Hindlimb muscle (tissue), 1 donor: Measurements from ENCODE around the gene GOLGA5. TPM values are rescaled to one million over a fixed set of nuclear protein-coding genes. Genes with fewer than 3 reads are reported as not detected.
A peak's percentile ranks its signal among the peaks of the same experiment; 100 is the strongest.
"Not testable (repeated sequence)": the region's sequence is repeated elsewhere in the genome, so short reads cannot be mapped to it uniquely, and the experiment has no call there.

Experiments used
- DNase-seq: peaks from one replicate; pipeline ENCODE4 v3.0.0-alpha.2; 2013
- polyA plus RNA-seq: library from polyadenylated mRNA; unstranded; fragments of 120-200 nt; gene quantifications from one replicate; pipeline ENCODE4 v1.2.1, GENCODE V29; 2013; ENCODE audit not compliant: insufficient read length

The GOLGA5 gene
- 29.9 TPM for polyA plus RNA-seq

GRCh38 chr14:92793709-92794546 lies at the start of gene GOLGA5:
TSS of gene GOLGA5 (plus strand) at chr14:92794305. CDS start at chr14:92797438, 3,133 bp downstream.
- peak; percentile 99 for DNase-seq

GRCh38 chr14:92747701-92748258 lies 46.3 kb upstream of the GOLGA5 start:
- DNase-seq = no peak

GRCh38 chr14:92748259-92749016 lies 45.7 kb upstream of the GOLGA5 start, which contains the start of gene LGMN:
TSS of gene LGMN (minus strand) at chr14:92748627. CDS start at chr14:92732786, 15,841 bp downstream.
- DNase-seq = peak; percentile 88

GRCh38 chr14:92750222-92750728 lies 43.8 kb upstream of the GOLGA5 start:
- not testable (repeated sequence) for DNase-seq

GRCh38 chr14:92750994-92751400 lies 43.1 kb upstream of the GOLGA5 start:
- no peak for DNase-seq

GRCh38 chr14:92751819-92752218 lies 42.3 kb upstream of the GOLGA5 start:
- DNase-seq = no peak

GRCh38 chr14:92753250-92753649 lies 40.9 kb upstream of the GOLGA5 start:
- DNase-seq = no peak

GRCh38 chr14:92754966-92755365 lies 39.1 kb upstream of the GOLGA5 start:
- DNase-seq = peak; percentile 28

GRCh38 chr14:92755495-92755894 lies 38.6 kb upstream of the GOLGA5 start:
- no peak for DNase-seq

- DNase-seq = no peak
These were observed 37.7 kb upstream of the GOLGA5 start for GRCh38 chr14:92756446-92756845.

- no peak for DNase-seq
These were observed 34.8 kb upstream of the GOLGA5 start for GRCh38 chr14:92759300-92759678.

GRCh38 chr14:92759679-92760523 lies 34.2 kb upstream of the GOLGA5 start:
- no peak for DNase-seq

GRCh38 chr14:92760524-92760805 lies 33.6 kb upstream of the GOLGA5 start:
- no peak for DNase-seq

GRCh38 chr14:92763666-92764631 lies 30.2 kb upstream of the GOLGA5 start:
- DNase-seq = not testable (repeated sequence)

GRCh38 chr14:92768236-92768635 lies 25.9 kb upstream of the GOLGA5 start:
- not testable (repeated sequence) for DNase-seq

GRCh38 chr14:92768795-92769194 lies 25.3 kb upstream of the GOLGA5 start:
- DNase-seq = no peak

- no peak for DNase-seq
These were observed 23.6 kb upstream of the GOLGA5 start for GRCh38 chr14:92770484-92770883.

GRCh38 chr14:92774572-92774971 lies 19.5 kb upstream of the GOLGA5 start:
- no peak for DNase-seq

GRCh38 chr14:92775292-92775691 lies 18.8 kb upstream of the GOLGA5 start:
- DNase-seq = not testable (repeated sequence)

GRCh38 chr14:92778868-92779565 lies 15.1 kb upstream of the GOLGA5 start:
- not testable (repeated sequence) for DNase-seq
